WTC11 (cell line): ENCODE results near the gene PRDM15. TPM values are rescaled to one million over a fixed set of nuclear protein-coding genes. Genes with fewer than 3 reads are reported as not detected.

ENCODE experiments used
- ATAC-seq: fragments of 200-7000 bp; cut with Tn5 transposase; 2 replicates; pipeline ENCODE4 v1.10.0; 2021; ENCODE audit warnings: mild to moderate bottlenecking, moderate library complexity
- CTCF ChIA-PET: fragments of 300-600 bp; sonication (Branson Sonifier 250); formaldehyde crosslinking; loops from one replicate; lab custom pipeline; 2021; ENCODE audit warnings: antibody characterized with exemption; lab: Charles Lee
- POLR2A ChIA-PET: fragments of 350-600 bp; sonication (Branson Sonifier 250); formaldehyde crosslinking; loops from one replicate; lab custom pipeline; 2021; ENCODE audit warnings: antibody characterized with exemption; lab: Charles Lee
- DNase-seq: peaks from one replicate; pipeline ENCODE4 v3.0.0; 2021; ENCODE audit warnings: low spot score
- H3K27ac Mint-ChIP-seq: 2 replicates; pipeline ENCODE4 v1.8.0; 2021; ENCODE audit warnings: mixed read lengths
- H3K27me3 Mint-ChIP-seq: 2 replicates; pipeline ENCODE4 v1.8.0; 2021; ENCODE audit warnings: low read depth, mild to moderate bottlenecking, moderate library complexity, mixed read lengths
- H3K36me3 Mint-ChIP-seq: 2 replicates; pipeline ENCODE4 v1.8.0; 2021; ENCODE audit warnings: mixed read lengths
- H3K4me1 Mint-ChIP-seq: 2 replicates; pipeline ENCODE4 v1.8.0; 2022; ENCODE audit warnings: mixed read lengths
- H3K4me3 Mint-ChIP-seq: 2 replicates; pipeline ENCODE4 v1.8.0; 2021; ENCODE audit warnings: mild to moderate bottlenecking, moderate library complexity, mixed read lengths
- H3K9me3 Mint-ChIP-seq: 2 replicates; pipeline ENCODE4 v1.8.0; 2021; ENCODE audit warnings: mixed read lengths
- FOXP1 ChIP-seq: sonication (generic); formaldehyde crosslinking; IDR thresholded peaks from 2 replicates; pipeline ENCODE4 v1.8.0; 2022; ENCODE audit warnings: missing genetic modification reagents, mild to moderate bottlenecking, moderate library complexity, borderline replicate concordance
- FOXP4 ChIP-seq: sonication (generic); formaldehyde crosslinking; IDR thresholded peaks from 2 replicates; pipeline ENCODE4 v1.8.0; 2022; ENCODE audit warnings: mild to moderate bottlenecking, missing genetic modification reagents
- GRHL2 ChIP-seq: fragments of 250-450 bp; sonication (Bioruptor Pico); IDR thresholded peaks from 2 replicates; pipeline ENCODE4 v1.8.0; 2022; ENCODE audit warnings: mild to moderate bottlenecking, moderate library complexity; ENCODE audit not compliant: insufficient replicate concordance, severe bottlenecking
- NFATC4 ChIP-seq: fragments of 250-450 bp; sonication (Bioruptor Pico); IDR thresholded peaks from 2 replicates; pipeline ENCODE4 v1.9.0; 2021; ENCODE audit warnings: mild to moderate bottlenecking
- RORB ChIP-seq: fragments of 250-450 bp; sonication (Bioruptor Pico); IDR thresholded peaks from 2 replicates; pipeline ENCODE4 v1.9.0; 2021; ENCODE audit warnings: mild to moderate bottlenecking
- TEAD4 ChIP-seq: sonication (generic); formaldehyde crosslinking; IDR thresholded peaks from 2 replicates; pipeline ENCODE4 v1.8.0; 2022; ENCODE audit warnings: mild to moderate bottlenecking, missing genetic modification reagents
- ZNF396 ChIP-seq: fragments of 250-450 bp; sonication (Bioruptor Pico); IDR thresholded peaks from 2 replicates; pipeline ENCODE4 v1.8.0; 2021; ENCODE audit warnings: mild to moderate bottlenecking, moderate library complexity, borderline replicate concordance
- ZNF532 ChIP-seq: fragments of 250-450 bp; sonication (Bioruptor Pico); IDR thresholded peaks from 2 replicates; pipeline ENCODE4 v1.9.0; 2021; ENCODE audit warnings: mild to moderate bottlenecking, borderline replicate concordance
- total RNA-seq: library from RNA; stranded (reverse); gene quantifications from 3 replicates; pipeline ENCODE4 v1.2.3, GENCODE V29; 2021
- TF ChIP-seq, protein P1 (sequence below): sonication (generic); formaldehyde crosslinking; IDR thresholded peaks from 2 replicates; pipeline ENCODE4 v1.8.1; 2023; ENCODE audit warnings: mild to moderate bottlenecking, missing genetic modification reagents
- TF ChIP-seq, protein P2 (sequence below): fragments of 200-600 bp; IDR thresholded peaks from 2 replicates; pipeline ENCODE4 v1.8.0; 2022; ENCODE audit warnings: antibody characterized with exemption
- TF ChIP-seq, protein P3 (sequence below): sonication (generic); formaldehyde crosslinking; IDR thresholded peaks from 2 replicates; pipeline ENCODE4 v1.8.1; 2023; ENCODE audit warnings: mild to moderate bottlenecking, moderate library complexity, missing genetic modification reagents
- TF ChIP-seq, protein P4 (sequence below): fragments of 250-450 bp; sonication (Bioruptor Pico); conservative IDR thresholded peaks from 2 replicates; pipeline ENCODE4 v1.9.0; 2021; ENCODE audit warnings: mild to moderate bottlenecking
- TF ChIP-seq, protein P5 (sequence below): fragments of 250-450 bp; sonication (Bioruptor Pico); IDR thresholded peaks from 2 replicates; pipeline ENCODE4 v1.9.0; 2021; ENCODE audit warnings: mild to moderate bottlenecking
- TF ChIP-seq, protein P6 (sequence below): sonication (generic); formaldehyde crosslinking; IDR thresholded peaks from 2 replicates; pipeline ENCODE4 v1.8.1; 2022; ENCODE audit warnings: low read depth, missing genetic modification reagents, borderline replicate concordance

The PRDM15 gene
- total RNA-seq, 1 experiment from 2014 or later = 12.9 TPM

DNA sequence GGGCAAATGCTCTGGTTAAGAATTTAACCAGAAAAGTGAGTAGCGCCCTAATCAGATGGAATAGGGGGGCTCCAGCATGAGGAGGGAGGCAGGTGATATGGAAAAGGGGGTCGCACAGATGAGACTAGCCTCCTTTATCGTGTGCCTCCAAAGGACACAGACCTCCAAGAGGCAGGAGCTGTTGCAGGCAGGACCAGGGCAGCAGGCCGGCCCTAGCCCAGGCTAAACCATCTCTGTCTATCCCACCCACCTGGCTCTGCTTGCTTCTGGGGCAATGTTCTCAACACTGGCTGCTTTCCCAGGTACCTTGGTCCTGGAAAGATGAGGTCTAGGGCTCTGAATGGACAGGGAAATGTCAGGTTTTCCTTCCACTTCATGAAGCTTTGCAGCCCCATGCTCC lies 38.4 kb upstream of the PRDM15 start:
- CTCF ChIA-PET = no interaction called here
- DNase-seq (no peak), ATAC-seq (no peak)
- H3K36me3 Mint-ChIP-seq = peaks cover 7% of the 10 kb centered on the region
- no peaks in the 10 kb centered on the region for H3K4me1 Mint-ChIP-seq
- H3K9me3 Mint-ChIP-seq = no peaks in the 10 kb centered on the region
- POLR2A ChIA-PET = no interaction called here
- no peak overlapping the region for H3K4me3 Mint-ChIP-seq
- TF ChIP-seq FOXP1 (CRISPR knock-in tag) (no peak), ZNF396 (CRISPR knock-in tag) (no peak), TEAD4 (CRISPR knock-in tag) (no peak), NFATC4 (CRISPR knock-in tag) (no peak), RORB (no peak)
- TF ChIP-seq, protein P1, sequence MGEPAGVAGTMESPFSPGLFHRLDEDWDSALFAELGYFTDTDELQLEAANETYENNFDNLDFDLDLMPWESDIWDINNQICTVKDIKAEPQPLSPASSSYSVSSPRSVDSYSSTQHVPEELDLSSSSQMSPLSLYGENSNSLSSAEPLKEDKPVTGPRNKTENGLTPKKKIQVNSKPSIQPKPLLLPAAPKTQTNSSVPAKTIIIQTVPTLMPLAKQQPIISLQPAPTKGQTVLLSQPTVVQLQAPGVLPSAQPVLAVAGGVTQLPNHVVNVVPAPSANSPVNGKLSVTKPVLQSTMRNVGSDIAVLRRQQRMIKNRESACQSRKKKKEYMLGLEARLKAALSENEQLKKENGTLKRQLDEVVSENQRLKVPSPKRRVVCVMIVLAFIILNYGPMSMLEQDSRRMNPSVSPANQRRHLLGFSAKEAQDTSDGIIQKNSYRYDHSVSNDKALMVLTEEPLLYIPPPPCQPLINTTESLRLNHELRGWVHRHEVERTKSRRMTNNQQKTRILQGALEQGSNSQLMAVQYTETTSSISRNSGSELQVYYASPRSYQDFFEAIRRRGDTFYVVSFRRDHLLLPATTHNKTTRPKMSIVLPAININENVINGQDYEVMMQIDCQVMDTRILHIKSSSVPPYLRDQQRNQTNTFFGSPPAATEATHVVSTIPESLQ (CRISPR knock-in tag) = no peak
- TF ChIP-seq, all 79 proteins: peak for 0
- H3K27ac Mint-ChIP-seq = no peak overlapping the region
- no peaks in the 10 kb centered on the region for H3K27me3 Mint-ChIP-seq

DNA sequence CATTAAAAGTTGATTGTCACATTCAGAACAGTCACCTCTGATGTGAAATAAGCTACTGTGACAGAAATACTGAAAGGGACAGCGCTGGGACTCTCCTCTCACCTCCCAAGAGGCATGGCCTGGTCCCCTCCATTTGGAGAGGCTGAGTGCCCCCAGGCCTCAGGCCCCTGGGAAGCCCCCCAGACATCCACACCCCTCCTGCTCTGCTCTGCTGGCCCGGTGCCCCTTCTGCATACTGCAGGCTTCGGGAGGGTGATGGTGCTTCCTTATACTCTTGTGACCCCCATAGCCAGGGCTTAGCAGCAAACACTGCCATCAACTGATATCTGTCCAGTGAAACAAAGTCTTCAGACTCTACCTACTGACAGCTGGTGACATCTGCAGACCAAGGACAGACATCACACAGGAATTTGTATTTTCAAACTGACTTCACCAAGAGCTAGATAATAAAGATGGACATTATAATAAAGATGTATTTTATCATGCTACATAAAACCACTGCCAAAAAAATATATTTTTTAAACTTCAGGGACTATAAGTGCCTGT lies 37.8 kb upstream of the PRDM15 start:
- CTCF ChIA-PET = no interaction called here
- H3K27ac Mint-ChIP-seq = no peak overlapping the region
- peaks cover 7% of the 10 kb centered on the region for H3K36me3 Mint-ChIP-seq
- no peak for ATAC-seq
- no peak for DNase-seq
- no peaks in the 10 kb centered on the region for H3K4me1 Mint-ChIP-seq
- POLR2A ChIA-PET = no interaction called here
- H3K9me3 Mint-ChIP-seq = no peaks in the 10 kb centered on the region
- no peak overlapping the region for H3K4me3 Mint-ChIP-seq
- no peaks in the 10 kb centered on the region for H3K27me3 Mint-ChIP-seq
- TF ChIP-seq, protein P2, sequence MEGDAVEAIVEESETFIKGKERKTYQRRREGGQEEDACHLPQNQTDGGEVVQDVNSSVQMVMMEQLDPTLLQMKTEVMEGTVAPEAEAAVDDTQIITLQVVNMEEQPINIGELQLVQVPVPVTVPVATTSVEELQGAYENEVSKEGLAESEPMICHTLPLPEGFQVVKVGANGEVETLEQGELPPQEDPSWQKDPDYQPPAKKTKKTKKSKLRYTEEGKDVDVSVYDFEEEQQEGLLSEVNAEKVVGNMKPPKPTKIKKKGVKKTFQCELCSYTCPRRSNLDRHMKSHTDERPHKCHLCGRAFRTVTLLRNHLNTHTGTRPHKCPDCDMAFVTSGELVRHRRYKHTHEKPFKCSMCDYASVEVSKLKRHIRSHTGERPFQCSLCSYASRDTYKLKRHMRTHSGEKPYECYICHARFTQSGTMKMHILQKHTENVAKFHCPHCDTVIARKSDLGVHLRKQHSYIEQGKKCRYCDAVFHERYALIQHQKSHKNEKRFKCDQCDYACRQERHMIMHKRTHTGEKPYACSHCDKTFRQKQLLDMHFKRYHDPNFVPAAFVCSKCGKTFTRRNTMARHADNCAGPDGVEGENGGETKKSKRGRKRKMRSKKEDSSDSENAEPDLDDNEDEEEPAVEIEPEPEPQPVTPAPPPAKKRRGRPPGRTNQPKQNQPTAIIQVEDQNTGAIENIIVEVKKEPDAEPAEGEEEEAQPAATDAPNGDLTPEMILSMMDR = no peak
- TF ChIP-seq, protein P3, sequence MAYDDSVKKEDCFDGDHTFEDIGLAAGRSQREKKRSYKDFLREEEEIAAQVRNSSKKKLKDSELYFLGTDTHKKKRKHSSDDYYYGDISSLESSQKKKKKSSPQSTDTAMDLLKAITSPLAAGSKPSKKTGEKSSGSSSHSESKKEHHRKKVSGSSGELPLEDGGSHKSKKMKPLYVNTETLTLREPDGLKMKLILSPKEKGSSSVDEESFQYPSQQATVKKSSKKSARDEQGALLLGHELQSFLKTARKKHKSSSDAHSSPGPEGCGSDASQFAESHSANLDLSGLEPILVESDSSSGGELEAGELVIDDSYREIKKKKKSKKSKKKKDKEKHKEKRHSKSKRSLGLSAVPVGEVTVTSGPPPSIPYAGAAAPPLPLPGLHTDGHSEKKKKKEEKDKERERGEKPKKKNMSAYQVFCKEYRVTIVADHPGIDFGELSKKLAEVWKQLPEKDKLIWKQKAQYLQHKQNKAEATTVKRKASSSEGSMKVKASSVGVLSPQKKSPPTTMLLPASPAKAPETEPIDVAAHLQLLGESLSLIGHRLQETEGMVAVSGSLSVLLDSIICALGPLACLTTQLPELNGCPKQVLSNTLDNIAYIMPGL (CRISPR knock-in tag) = no peak
- TF ChIP-seq, protein P4, sequence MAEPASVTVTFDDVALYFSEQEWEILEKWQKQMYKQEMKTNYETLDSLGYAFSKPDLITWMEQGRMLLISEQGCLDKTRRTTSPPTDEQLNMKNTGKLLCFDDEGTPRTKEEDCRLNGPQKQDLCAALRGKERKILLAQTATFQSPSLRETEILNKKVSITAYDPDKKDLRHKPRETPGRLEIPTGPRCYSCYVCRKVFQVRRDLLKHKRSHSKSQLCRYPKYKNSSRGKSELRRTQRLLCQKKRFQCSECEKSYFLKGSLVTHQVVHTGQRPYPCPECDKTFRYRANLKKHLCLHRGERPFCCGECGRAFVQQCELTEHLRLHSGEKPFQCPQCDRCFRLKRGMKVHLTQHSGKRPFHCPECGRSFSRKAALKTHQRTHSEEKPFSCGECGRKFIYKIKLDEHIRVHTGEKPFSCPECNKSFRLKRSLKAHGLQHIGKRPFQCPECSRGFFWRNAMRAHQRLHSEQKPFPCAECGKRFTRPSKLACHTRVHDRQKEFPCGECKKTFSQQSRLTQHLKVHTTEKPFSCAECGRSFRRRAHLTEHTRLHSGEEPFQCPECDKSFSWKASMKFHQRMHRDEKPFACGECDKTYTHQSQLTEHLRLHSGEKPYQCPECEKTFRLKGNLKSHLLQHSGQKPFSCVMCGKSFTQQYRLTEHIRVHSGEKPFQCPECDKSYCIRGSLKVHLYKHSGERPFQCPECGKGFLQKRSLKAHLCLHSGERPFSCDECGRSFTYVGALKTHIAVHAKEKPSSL (CRISPR knock-in tag) = no peak
- TF ChIP-seq, protein P5, sequence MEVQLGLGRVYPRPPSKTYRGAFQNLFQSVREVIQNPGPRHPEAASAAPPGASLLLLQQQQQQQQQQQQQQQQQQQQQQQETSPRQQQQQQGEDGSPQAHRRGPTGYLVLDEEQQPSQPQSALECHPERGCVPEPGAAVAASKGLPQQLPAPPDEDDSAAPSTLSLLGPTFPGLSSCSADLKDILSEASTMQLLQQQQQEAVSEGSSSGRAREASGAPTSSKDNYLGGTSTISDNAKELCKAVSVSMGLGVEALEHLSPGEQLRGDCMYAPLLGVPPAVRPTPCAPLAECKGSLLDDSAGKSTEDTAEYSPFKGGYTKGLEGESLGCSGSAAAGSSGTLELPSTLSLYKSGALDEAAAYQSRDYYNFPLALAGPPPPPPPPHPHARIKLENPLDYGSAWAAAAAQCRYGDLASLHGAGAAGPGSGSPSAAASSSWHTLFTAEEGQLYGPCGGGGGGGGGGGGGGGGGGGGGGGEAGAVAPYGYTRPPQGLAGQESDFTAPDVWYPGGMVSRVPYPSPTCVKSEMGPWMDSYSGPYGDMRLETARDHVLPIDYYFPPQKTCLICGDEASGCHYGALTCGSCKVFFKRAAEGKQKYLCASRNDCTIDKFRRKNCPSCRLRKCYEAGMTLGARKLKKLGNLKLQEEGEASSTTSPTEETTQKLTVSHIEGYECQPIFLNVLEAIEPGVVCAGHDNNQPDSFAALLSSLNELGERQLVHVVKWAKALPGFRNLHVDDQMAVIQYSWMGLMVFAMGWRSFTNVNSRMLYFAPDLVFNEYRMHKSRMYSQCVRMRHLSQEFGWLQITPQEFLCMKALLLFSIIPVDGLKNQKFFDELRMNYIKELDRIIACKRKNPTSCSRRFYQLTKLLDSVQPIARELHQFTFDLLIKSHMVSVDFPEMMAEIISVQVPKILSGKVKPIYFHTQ (CRISPR knock-in tag) = no peak
- TF ChIP-seq FOXP4 (CRISPR knock-in tag) = no peak
- TF ChIP-seq, protein P6, sequence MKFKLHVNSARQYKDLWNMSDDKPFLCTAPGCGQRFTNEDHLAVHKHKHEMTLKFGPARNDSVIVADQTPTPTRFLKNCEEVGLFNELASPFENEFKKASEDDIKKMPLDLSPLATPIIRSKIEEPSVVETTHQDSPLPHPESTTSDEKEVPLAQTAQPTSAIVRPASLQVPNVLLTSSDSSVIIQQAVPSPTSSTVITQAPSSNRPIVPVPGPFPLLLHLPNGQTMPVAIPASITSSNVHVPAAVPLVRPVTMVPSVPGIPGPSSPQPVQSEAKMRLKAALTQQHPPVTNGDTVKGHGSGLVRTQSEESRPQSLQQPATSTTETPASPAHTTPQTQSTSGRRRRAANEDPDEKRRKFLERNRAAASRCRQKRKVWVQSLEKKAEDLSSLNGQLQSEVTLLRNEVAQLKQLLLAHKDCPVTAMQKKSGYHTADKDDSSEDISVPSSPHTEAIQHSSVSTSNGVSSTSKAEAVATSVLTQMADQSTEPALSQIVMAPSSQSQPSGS (CRISPR knock-in tag) = no peak
- no peak for TF ChIP-seq ZNF532
- TF ChIP-seq FOXP1 (CRISPR knock-in tag) = no peak
- TF ChIP-seq GRHL2 (CRISPR knock-in tag) = no peak
